Posterior vena cava (tissue), 2 donors: Measurements from ENCODE around the gene IRF4. TPM values are rescaled to one million over a fixed set of nuclear protein-coding genes. Genes with fewer than 3 reads are reported as not detected.

ENCODE experiments used
- DNase-seq: peaks from one replicate; pipeline ENCODE4 v3.0.0-alpha.2; 2020; ENCODE audit warnings: low spot score
- intact Hi-C, 2 donors: fragments of 100-400 bp; cut with DNase I; formaldehyde crosslinking; loops; one replicate each; pipeline versions ENCODE4 v1.14.1 to v1.14.2; 2022 to 2023
- total RNA-seq, 2 donors: library from RNA; stranded (reverse); fragmentation: NEBNext Ultra II Directional; extraction: Animal tissue kit (Norgen Biotek cat#: 25700); gene quantifications; one replicate each; pipeline ENCODE4 v1.2.1, GENCODE V29; 2021
- donor health status: DM: yes; HTN: yes; CAD: no.
- donor health status: DM: yes; HTN: yes; CAD: no.

The IRF4 gene
- total RNA-seq, 2 donors from 2014 or later: 1.7 to 2.7 TPM

- peak; percentile 29 for DNase-seq
- intact Hi-C loops: no loop called here
Observed at GRCh38 chr6:447381-448165, 56.0 kb downstream of the IRF4 start.

- intact Hi-C loops: no loop called here
- DNase-seq: peak; percentile 13
Observed at GRCh38 chr6:448296-449056, 56.9 kb downstream of the IRF4 start.

GRCh38 chr6:449057-449430 lies 57.5 kb downstream of the IRF4 start:
- intact Hi-C loops: no loop called here
- peak; percentile 58 for DNase-seq

GRCh38 chr6:449486-450419 lies 58.2 kb downstream of the IRF4 start:
- intact Hi-C loops: no loop called here
- peak; percentile 74 for DNase-seq

- intact Hi-C loops: no loop called here
- DNase-seq: peak; percentile 45
Observed at GRCh38 chr6:451336-451735, 59.8 kb downstream of the IRF4 start.

- intact Hi-C loops: no loop called here
- peak; percentile 51 for DNase-seq
Observed at GRCh38 chr6:451847-452246, 60.3 kb downstream of the IRF4 start.

GRCh38 chr6:452301-453067 lies 60.9 kb downstream of the IRF4 start:
- peak; percentile 66 for DNase-seq
- intact Hi-C loops: no loop called here

GRCh38 chr6:453152-453551 lies 61.6 kb downstream of the IRF4 start:
- intact Hi-C loops: no loop called here
- peak; percentile 86 for DNase-seq

- no peak for DNase-seq
- intact Hi-C loops: no loop called here
Observed at GRCh38 chr6:454148-454991, 62.8 kb downstream of the IRF4 start.

- intact Hi-C loops: no loop called here
Observed at GRCh38 chr6:455006-455585, 63.5 kb downstream of the IRF4 start.

GRCh38 chr6:455835-456234 lies 64.3 kb downstream of the IRF4 start:
- intact Hi-C loops: no loop called here
- no peak for DNase-seq

More at GRCh38 chr6:455006-455585, 63.5 kb downstream of the IRF4 start:
- DNase-seq: no peak

- no peak for DNase-seq
Observed at GRCh38 chr6:456358-456867, 64.9 kb downstream of the IRF4 start.

GRCh38 chr6:456887-457286 lies 65.3 kb downstream of the IRF4 start:
- intact Hi-C loops: no loop called here
- no peak for DNase-seq

More at GRCh38 chr6:456358-456867, 64.9 kb downstream of the IRF4 start:
- intact Hi-C loops: no loop called here

Other genes starting within 250 kb of the IRF4 start
- 10 to 100 TPM; 45.7 to 51.8 TPM for gene DUSP22, start 99.3 kb upstream of the IRF4 start, total RNA-seq